GM21529 (cell line): ENCODE measurements around the gene ELOA.
"Not testable (repeated sequence)": the region's sequence is repeated elsewhere in the genome, so short reads cannot be mapped to it uniquely, and the experiment has no call there.

Source experiments
- ATAC-seq: cut with Tn5 transposase; IDR thresholded peaks from one replicate; pipeline ENCODE4 v1.9.1; 2021; ENCODE audit not compliant: unreplicated experiment

ELOA gene

GRCh38 chr1:23743287-23744152 lies at the start of gene ELOA:
Gene ELOA (plus strand): TSS chr1:23743471. CDS start chr1:23743504, 33 bp downstream.
- ATAC-seq, result peak; percentile 70

GRCh38 chr1:23693599-23693998 lies 49.7 kb upstream of the ELOA start:
- ATAC-seq, result no peak

GRCh38 chr1:23694371-23694770 lies 48.9 kb upstream of the ELOA start:
- ATAC-seq, result no peak

- ATAC-seq, result no peak
These were observed 47.6 kb upstream of the ELOA start for GRCh38 chr1:23695667-23696066.

GRCh38 chr1:23696335-23696989 lies 46.8 kb upstream of the ELOA start:
- ATAC-seq, result no peak

GRCh38 chr1:23698466-23698865 lies 44.8 kb upstream of the ELOA start:
- no peak for ATAC-seq

GRCh38 chr1:23699280-23700179 lies 43.7 kb upstream of the ELOA start:
- ATAC-seq, result no peak

- ATAC-seq, result no peak
These were observed 42.0 kb upstream of the ELOA start for GRCh38 chr1:23701310-23701709.

GRCh38 chr1:23701996-23702395 lies 41.3 kb upstream of the ELOA start:
- ATAC-seq, result no peak

- no peak for ATAC-seq
These were observed 38.3 kb upstream of the ELOA start for GRCh38 chr1:23704834-23705495.

GRCh38 chr1:23709229-23709628 lies 34.0 kb upstream of the ELOA start:
- no peak for ATAC-seq

- no peak for ATAC-seq
These were observed 24.8 kb upstream of the ELOA start for GRCh38 chr1:23718482-23718881.

GRCh38 chr1:23719162-23719820 lies 24.0 kb upstream of the ELOA start:
- ATAC-seq, result no peak

GRCh38 chr1:23720256-23720995 lies 22.8 kb upstream of the ELOA start:
- ATAC-seq, result peak; percentile 57

GRCh38 chr1:23722652-23723051 lies 20.6 kb upstream of the ELOA start:
- ATAC-seq, result no peak

- no peak for ATAC-seq
These were observed 16.6 kb upstream of the ELOA start for GRCh38 chr1:23726686-23727085.

GRCh38 chr1:23727362-23727811 lies 15.9 kb upstream of the ELOA start:
- no peak for ATAC-seq

GRCh38 chr1:23732363-23733224 lies 10.7 kb upstream of the ELOA start:
- ATAC-seq, result no peak

GRCh38 chr1:23733281-23733680 lies 10.0 kb upstream of the ELOA start:
- not testable (repeated sequence) for ATAC-seq
